AG10803 (cell line): ENCODE results near the gene SHISA5.
"Not testable (repeated sequence)": the region's sequence is repeated elsewhere in the genome, so short reads cannot be mapped to it uniquely, and the experiment has no call there.

ENCODE experiments used
- DNase-seq: peaks from one replicate; pipeline ENCODE4 v3.0.0; 2010; ENCODE audit warnings: low read depth
- H3K4me3 ChIP-seq: 2 replicates; pipeline ENCODE4 v1.5.1; 2011; ENCODE audit warnings: mild to moderate bottlenecking, low read length, control low read depth
- CTCF ChIP-seq: conservative IDR thresholded peaks from 2 replicates; pipeline ENCODE4 v1.5.1; 2011; ENCODE audit warnings: mild to moderate bottlenecking, low read length, control low read depth, inconsistent platforms

SHISA5 gene

GRCh38 chr3:48476426-48477053, 27.4 kb downstream of the SHISA5 start:
- TF ChIP-seq CTCF, result no peak
- H3K4me3 ChIP-seq, result no peak overlapping the region
- DNase-seq, result no peak

- TF ChIP-seq CTCF, result no peak
- H3K4me3 ChIP-seq, result no peak overlapping the region
- DNase-seq, result no peak
These were observed 28.8 kb downstream of the SHISA5 start for GRCh38 chr3:48475188-48475587.

- no peak for TF ChIP-seq CTCF
These were observed 29.4 kb downstream of the SHISA5 start for GRCh38 chr3:48474619-48475018.

DNA sequence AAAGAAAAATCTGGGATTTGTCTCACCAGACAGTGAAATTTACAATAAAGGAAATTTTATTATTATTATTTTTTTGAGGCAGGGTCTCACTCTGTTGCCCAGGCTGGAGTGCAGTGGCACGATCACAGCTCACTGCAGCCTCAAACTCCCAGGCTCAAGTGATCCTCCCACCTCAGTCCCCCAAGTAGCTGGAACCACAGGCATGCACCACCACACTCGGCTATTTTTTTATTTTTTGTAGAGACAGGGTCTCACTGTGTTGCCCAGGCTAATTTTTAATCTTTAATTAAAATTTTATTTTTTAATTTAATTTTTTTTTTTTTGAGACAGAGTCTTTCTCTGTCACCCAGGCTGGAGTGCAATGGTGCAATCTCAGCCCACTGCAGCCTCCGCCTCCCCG, 29.9 kb downstream of the SHISA5 start:
- DNase-seq, H3K4me3 ChIP-seq: not testable (repeated sequence)

More at GRCh38 chr3:48474619-48475018, 29.4 kb downstream of the SHISA5 start:
- no peak overlapping the region for H3K4me3 ChIP-seq
- DNase-seq, result no peak

DNA sequence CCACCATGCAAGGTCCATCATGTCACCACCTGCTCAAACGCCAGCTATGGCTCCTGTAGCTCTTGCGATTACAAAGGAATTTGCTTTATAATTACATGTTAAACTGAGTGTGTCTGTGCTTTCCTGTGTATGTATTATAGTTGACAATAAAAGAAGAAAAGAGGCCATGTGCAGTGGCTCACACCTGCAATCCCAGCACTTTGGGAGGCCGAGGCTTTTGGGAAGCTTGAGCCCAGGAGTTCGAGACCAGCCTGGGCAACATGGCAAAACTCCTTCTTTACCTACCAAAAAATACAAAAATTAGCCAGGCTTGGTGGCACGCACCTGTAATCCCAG, 30.4 kb downstream of the SHISA5 start:
- no peak for TF ChIP-seq CTCF
- DNase-seq, result no peak
- H3K4me3 ChIP-seq, result no peak overlapping the region

DNA sequence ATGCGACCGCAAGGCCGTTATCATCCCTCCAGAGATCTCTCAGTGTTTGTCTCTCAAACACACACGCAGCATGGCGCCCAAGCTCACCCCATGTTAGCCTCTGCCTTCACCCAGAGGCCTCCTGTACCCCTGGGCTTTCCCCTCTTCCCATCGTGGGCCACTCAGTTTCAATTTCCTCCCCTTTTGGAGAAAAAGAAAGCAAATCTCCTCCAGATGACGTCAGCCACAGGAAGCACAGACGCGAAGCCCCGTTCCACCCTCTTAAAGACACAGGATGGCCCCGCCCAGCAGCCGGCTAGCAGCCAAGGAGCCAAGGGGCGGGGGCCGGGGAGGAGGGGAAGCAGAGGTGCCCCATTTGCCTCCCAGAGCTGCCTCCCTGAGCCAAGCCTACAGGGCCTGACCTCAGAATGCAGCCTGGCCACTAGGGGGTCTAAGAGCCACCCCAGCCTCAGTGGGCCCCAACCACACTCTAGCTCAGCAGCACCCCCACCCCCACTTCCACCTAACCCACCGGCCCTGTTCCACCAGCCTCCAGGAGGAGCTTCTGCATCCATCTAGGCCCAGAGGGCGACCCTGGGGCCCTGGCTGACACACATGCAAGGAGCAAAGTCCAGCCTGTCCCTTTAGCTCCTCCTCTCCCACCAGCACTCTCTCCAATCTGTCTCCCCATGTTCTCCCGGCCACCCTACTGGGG, 30.9 kb downstream of the SHISA5 start:
- H3K4me3 ChIP-seq, result peak overlapping the region; percentile 76
- DNase-seq, result peak; percentile 87
- TF ChIP-seq CTCF, result peak; percentile 55

- TF ChIP-seq CTCF, result no peak
- H3K4me3 ChIP-seq, result peak overlapping the region; percentile 76
- DNase-seq, result no peak
These were observed 31.4 kb downstream of the SHISA5 start for GRCh38 chr3:48472673-48472922.
